Uterus (tissue), 2 donors: ENCODE measurements around the gene CELA2A.
A peak's percentile ranks its signal among the peaks of the same experiment; 100 is the strongest.

Experiments used
- POLR2A ChIP-seq, 2 donors: fragments of 450-650 bp; IDR thresholded peaks; one replicate each; pipeline ENCODE4 v1.6.1; 2016; ENCODE audit warnings: antibody characterized with exemption in 2 of 2, mild to moderate bottlenecking in 1 of 2, moderate library complexity in 1 of 2
- TF ChIP-seq, protein P1 (sequence below), 4 experiments: fragments of 200-600 bp in 2 of 4; fragments of 450-650 bp in 2 of 4; sonication (generic) in 2 of 4; IDR thresholded peaks; one replicate each; pipeline ENCODE4 v1.5.1; 2016 to 2019; ENCODE audit warnings: antibody characterized with exemption in 4 of 4, mild to moderate bottlenecking in 2 of 4, moderate library complexity in 1 of 4

DNA sequence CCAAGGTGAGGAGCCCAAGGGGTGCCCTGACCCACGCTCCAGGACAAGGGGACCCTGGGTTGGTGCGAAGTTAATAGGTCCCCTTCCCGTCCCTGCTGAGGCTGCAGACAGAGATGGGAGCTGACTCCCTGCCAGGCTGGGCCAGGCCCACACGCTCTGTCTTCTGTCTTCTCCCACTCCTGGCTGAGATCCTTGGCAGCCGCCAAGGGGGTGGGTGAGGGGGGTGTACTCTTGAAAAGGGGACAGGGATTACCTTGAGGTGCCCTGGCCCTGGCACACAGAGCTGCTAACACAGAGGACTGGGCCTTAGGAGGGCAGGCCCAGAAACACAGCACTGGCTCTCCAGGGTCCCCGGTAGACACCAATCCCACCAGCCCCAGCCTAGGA, 29.3 kb upstream of the CELA2A start:
- TF ChIP-seq, protein P1, sequence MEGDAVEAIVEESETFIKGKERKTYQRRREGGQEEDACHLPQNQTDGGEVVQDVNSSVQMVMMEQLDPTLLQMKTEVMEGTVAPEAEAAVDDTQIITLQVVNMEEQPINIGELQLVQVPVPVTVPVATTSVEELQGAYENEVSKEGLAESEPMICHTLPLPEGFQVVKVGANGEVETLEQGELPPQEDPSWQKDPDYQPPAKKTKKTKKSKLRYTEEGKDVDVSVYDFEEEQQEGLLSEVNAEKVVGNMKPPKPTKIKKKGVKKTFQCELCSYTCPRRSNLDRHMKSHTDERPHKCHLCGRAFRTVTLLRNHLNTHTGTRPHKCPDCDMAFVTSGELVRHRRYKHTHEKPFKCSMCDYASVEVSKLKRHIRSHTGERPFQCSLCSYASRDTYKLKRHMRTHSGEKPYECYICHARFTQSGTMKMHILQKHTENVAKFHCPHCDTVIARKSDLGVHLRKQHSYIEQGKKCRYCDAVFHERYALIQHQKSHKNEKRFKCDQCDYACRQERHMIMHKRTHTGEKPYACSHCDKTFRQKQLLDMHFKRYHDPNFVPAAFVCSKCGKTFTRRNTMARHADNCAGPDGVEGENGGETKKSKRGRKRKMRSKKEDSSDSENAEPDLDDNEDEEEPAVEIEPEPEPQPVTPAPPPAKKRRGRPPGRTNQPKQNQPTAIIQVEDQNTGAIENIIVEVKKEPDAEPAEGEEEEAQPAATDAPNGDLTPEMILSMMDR (IDR thresholded peaks at IDR 0.05): peak in 1 of 4 experiments; percentile 1
- no peak for TF ChIP-seq POLR2A (IDR thresholded peaks at IDR 0.05)
